RKO (cell line): ENCODE measurements around the gene LMLN.
"Not testable (repeated sequence)": the region's sequence is repeated elsewhere in the genome, so short reads cannot be mapped to it uniquely, and the experiment has no call there.

Source experiments
- DNase-seq: peaks from one replicate; pipeline ENCODE4 v3.0.0-alpha.2; 2016; ENCODE audit warnings: low spot score

The LMLN gene

DNA sequence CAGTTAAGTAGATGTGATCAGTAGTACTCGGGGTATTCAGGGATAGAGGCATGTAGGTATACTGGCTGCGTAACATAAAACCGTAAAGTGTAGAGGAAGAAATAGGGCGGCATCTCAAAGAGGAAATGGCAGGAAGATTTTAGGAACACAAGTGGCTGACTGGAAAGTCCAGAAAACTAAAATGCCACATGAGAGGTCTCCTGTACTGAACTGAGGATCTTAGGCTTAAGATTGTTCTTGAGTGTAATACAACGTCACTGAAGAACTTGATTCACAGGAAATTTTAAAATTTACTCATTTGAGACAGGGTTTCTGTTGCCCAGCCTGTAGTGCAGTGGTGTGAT, 2.3 kb upstream of the LMLN start:
- DNase-seq: no peak

DNA sequence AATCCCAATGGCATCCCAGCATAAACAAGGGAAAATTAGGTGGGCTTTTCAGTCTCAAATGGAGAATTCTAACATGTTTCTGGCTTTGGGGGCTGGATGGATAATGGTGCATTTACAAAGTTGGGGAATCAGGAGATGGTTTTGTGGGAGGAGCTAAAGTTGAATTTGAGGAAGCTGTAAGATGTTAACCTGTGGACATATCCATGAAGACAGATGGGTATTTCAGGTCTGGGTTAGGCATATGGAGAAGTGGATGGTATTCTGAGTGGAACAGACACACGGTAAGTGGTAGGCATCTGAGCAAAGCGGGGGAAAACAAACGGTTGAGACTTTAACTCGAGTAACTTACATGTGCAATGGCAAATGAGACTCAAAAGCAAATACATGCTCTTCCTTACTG, 1.7 kb upstream of the LMLN start:
- no peak for DNase-seq

DNA sequence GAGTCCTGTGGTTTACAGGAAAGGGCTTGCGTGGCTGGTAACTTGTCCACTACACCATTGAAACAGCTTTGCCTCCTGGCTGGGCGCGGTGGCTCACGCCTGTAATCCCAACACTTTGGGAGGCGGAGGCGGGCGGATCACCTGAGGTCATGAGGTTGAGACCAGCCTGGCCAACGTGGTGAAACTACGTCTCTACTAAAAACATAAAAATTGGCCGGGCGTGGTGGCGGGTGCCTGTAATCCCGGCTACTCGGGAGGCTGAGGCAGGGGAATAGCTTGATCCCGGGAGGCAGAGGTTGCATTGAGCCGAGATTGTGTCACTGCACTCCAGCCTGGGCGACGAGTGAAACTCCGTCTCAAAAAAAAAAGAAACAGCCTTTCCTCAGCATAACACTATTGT, 1.2 kb upstream of the LMLN start:
- not testable (repeated sequence) for DNase-seq

DNA sequence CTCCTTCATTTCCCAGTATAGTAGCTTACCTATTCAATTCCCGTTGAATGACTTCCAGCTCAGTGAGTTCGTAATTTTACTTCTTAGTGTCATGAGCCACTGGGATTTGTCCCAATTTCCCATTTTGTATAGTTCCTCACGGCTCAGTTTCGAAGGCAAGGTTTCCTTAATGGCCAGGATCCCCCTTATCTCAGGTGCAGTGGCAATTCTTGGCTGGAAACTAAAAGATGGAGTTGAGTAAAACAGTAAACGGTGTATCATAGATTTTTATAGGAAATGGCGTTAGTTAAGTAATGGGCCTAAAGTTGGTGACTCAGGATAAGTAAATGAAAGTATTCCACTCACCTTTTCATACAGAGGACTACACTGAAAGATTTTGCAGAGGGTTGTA, 522 bp upstream of the LMLN start:
- DNase-seq: no peak

DNA sequence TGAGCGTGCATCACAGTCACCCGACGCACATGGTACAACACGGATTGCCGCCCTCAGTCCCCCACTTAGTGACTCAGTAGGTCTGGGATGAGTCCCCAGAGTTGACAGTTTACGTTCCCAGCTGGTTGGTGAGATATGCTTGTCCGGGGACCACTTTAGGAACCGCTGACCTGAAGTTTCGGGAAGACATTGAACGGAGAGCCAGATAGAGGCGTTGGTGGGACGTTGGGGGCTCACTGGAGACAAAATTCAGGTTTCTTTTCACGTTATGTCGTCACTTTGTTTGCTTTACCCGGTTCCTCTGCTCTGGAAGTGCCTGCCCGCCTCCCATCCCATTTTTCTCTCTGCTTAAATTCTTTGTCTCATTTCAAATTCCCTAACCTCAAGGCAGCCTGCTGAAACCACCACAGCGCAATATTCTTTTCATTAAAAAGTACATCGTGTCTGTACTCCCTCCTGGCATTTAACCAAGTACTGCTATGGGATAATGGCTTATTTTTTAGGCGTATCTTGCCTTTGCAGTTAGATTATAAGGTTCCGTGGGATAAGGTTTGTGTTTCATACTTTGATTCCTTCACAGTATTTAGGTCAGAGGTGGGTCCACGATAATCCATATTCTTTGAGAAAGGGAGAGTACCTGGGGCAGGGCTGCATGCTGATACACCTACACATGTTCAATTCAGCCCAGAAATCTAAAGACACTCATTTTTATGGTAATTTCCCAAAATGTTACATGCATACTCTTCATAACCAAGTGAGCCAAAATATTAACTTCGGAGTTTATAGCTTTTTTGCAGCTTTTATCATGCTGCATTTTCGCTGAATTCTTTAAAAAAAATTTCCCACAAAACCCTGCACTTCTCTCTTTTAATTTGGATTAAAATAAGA, 921 bp downstream of the LMLN start:
- DNase-seq: peak; percentile 90

DNA sequence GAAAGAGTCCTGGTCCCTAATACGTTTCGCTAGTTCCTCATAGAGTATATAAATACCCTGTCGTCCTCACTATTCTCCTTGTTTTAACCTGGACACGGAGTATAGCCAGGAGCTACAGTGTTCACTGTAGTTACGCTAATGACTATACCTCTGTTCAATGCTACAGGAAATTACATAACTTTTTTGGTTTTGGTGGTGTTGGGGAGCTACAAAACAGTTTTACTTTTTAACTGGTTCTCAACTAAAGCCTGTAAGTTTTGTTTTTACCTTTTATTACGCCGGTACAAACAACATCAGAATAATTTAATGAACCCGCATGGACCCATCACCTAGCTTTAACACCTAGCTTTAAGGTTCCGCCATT, 1.5 kb downstream of the LMLN start:
- DNase-seq: no peak

DNA sequence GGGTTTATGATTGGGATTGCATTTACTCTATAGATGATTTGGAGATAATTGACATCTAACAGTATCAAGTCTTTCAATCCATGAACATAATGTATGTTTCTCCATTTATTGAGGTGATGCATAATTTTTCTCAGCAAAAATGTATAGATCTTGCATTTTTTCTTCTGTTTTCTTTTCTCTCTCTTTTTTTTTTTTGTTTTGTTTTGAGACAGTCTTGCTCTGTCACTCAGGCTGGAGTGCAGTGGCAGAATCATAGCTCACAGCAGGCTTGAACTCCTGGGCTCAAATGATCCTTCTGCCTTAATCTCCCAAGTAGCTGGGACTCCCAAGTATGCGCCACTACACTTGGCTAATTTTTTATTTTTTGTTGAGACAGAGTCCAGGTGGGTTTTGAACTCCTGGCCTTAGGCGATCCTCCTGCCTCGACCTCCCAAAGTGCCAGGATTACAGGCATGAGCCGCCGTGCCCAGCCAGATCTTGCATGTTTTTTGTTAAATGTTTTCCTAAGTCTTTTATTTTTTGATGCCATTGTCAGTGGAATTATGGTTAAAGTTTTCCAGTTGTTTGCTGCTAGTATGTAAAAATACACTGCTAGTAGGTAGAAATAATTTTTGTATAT, 3.1 kb downstream of the LMLN start:
- DNase-seq: no peak

DNA sequence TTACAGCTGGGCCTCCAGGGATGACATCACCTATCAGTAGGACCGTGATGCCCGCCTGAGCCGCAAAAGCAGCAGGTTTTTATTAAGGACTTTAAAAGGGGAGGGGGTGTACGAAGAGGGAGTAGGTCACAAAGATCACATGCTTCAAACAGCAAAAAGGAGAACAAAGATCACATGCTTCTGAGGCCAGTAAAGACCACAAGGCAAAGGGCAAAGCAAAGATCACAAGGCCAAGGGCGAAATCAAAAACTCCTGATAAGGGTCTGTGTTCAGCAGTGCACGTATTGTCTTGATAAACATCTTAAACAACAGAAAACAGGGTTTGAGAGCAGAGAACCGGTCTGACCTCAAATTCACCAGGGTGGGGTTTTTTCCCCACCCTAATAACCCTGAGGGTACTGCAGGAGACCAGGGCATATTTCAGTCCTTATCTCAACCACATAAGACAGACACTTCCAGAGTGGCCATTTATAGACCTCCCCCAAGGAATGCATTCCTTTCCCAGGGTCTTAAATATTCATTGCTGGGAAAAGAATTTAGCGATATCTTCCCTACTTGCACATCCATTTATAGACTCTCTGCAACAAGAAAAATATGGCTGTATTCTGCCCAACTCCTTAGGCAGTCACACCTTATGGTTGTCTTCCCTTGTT, 7.4 kb downstream of the LMLN start:
- not testable (repeated sequence) for DNase-seq

DNA sequence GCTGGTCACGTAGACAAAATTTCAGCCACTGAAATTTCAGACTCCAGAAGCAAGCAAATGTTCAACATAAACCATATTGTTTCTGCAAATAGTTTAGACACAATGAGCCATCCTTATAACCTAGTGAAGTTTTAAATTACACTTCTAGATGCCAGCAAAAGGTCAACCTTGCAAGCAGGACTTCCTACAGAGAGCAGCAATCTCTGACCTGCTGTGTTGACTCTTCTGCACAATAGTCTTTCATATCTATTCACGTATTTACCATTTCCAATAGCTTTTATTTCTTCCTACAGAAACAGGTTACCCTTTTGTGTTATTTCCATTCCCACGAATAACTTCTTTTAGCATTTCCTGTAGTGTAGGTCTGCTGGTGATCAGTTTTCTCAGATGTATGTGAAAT, 10.6 kb downstream of the LMLN start:
- no peak for DNase-seq

DNA sequence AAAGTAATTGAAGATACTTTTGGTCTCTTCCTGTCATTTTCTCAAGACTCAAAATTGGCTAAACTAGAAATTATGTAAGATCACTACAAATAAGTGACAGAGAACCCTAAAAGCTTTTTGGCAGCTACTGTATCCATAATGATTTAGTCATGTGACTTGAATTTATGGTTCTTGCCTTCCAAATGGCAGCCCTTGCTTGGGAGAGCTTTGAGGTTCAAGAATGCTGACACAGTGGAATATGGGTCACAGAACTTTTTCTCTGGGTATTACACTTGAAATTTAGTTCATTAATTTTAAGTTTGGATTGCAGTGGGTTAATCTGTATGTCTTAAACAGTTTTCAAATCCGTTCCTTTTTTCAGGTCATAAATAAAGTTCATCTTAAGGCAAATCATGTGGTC, 14.0 kb downstream of the LMLN start:
- DNase-seq: no peak

DNA sequence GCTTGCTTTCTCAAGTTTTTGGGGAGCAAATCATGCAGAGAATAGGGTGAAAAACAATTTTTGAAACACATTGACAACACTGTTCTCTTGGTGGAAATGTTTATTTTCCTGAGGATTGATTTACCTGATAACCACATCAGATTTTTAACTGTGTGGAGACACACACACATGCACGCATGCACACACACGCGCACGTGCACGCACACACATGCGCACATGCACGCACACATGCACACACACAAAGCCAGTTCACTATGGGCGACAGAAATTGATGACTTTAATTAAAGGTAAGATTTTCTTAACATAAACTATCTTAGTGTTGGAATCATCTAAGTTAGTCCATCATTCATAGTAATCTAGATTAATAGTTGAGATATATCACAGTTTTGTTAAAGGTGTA, 15.3 kb downstream of the LMLN start:
- DNase-seq: no peak

DNA sequence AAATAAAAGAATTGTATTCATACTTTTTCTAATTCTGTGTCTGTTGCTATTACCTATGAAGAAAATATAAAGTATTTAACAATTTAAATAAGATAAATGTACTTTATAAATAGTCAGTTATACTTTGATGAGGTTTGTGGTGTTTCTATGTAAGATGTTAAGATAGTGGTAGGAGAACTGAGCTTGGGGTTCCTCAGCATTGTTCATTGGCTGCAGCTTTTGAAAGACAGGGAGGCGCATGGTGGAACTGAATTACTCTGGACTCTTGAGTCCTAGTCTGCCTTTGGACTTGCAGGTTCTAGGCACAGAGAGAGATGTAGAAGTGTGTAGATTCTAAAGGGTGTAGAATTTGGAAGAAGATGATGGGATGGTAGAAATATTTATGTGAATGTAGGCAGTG, 23.1 kb downstream of the LMLN start:
- no peak for DNase-seq

DNA sequence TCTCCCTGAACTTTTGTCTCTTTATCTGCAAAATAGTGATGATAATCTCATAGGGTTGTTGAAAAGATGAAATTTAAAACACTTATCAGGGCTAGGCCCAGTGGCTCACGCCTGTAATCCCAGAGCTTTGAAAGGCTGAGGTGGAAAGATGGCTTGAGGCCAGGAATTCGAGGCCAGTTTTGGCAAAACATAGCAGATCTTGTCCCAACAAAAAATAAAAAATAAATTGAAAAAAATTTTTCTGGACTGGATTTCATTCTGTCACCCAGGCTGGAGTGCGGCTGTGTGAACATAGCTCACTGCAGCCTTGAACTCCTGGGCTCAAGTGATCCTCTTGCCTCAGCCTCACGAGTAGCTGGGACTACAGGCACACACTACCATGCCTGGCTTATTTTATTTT, 29.6 kb downstream of the LMLN start:
- DNase-seq: no peak

DNA sequence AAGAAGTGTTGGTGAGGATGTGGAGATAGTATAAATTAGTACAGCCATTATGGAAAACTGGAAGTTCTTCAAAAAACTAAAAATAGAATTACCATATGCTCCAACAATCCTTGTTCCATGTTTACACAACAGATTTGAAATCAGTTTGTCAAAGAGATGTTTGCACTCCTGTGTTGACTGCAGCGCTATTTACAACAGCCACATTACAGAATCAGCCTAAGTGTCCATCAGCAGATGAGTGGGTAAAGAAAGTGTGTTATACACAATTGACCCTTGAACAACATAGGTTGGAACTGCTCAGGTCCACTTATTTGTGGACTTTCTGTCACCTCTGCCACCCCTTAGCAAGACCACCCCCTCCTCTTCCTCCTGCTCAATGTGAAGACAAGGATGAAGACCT, 34.7 kb downstream of the LMLN start:
- no peak for DNase-seq

DNA sequence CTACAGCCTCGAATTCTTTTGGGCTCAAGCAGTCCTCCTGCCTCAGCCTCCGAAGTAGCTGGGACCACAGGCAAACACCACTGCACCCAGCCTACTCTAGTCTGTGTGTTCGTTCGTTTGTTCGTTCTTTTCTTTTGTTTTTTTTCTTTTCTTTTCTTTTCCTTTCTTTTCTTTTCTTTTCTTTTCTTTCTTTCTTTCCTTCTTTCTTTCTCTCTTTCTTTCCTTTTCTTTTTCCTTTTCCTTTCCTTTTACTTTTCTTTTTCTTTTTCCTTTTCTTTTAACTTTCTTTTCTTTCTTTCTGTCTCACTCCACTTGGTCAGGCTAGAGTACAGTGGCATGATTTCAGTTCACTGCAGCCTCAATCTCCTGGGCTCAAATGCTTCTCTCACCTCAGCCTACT, 36.8 kb downstream of the LMLN start:
- DNase-seq: no peak

DNA sequence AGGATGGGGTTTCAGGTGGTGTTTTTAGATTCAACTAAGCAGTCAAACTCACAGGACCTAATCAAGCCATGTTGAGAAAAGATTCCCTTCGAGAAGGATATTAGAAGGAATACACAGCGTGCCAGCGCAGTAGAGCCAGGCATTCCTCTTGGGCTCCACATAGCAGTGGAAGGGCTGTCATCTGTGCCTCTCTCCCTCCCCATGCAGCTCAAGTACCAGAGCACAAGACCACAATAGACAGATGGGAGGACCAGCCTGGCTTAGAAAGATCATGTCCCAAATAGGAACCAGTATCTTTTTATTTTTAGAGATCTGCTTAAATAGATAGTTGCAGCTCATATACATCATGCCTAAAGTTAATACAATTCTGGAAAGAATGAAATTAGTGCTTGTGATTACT, 37.9 kb downstream of the LMLN start:
- DNase-seq: no peak

DNA sequence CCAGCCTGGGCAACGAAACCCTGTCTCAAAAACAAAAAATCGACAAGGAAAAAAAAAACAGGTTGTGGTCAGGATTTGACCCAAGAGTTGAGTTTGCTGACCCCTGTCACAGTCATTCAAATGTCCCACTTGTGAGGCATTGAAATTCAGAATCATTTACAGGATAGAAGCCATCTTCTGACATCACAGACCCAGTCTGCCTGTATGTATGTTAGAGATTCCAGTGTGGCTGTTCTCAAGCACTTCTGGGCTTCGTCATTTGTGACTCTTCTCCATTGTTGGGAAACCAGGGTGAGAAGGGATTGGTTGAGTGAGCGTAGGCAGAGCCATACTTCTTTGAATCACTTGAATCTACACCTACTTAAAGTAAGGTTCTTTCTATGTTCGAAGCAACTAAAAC, 57.1 kb downstream of the LMLN start:
- no peak for DNase-seq

DNA sequence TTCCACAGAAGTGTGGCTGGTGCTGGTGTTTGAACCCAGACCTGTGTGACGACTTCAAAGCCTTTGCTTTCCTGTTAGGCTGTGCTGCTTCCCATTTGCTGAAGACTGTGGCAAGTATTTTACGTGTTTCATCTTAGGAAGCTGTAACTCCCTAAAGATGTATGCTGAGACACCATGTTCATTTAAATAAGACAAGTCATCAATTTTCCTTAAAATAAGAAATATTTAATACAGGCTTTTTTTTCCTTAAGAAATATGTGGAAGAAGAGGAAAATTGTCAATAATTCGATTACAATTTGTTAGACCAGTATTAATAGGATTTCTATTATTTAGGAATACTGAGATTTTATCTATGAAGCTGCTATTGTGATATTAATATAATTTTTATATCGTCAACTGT, 58.4 kb downstream of the LMLN start:
- no peak for DNase-seq

DNA sequence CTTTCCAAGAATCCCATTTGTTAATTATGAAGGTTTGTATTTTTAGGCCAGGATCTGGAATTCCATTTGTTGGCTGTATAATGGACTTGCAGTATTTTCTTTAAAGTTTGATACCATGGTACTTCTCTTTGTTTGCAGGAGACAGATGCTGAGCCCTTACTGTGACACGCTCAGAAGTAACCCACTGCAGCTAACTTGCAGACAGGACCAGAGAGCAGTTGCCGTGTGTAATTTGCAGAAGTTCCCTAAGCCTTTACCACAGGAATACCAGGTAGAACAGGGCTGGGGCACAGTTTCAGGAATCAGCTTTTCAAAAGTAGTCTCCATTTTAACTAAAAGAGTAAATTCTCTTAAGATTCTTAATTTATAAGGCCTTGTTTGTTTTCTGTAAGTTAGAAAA, 59.1 kb downstream of the LMLN start:
- DNase-seq: no peak

DNA sequence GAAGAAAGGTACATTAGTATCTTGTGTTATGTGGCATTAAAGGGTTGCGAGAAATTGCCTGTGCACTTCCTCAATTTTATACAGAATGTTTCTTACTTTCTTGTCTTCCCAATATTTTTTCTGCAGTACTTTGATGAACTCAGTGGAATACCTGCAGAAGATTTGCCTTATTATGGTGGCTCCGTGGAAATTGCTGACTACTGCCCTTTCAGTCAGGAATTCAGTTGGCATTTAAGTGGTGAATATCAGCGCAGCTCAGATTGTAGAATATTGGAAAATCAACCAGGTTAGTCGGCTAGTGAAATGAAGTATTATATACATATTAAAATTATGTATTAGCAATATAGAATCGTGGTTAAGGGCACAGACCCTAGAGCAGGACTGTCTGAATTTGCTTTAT, 61.3 kb downstream of the LMLN start:
- DNase-seq: no peak

DNA sequence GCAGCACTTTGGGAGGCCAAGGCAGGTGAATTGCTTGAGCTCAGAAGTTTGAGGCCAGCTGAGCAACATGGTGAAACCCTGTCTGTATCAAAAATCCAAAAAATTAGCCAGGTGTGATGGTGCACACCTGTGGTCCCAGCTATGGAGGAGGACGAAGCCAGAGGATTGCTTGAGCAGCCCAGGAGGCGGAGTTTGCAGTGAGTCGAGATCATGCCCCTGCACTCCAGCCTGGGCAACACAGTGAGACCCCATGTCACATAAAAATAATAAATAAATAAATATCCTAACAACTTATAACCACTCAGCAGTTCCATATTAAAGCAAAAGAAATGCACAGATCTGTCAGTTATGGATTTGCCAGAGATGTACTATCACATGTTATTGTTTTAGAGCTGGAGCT, 62.6 kb downstream of the LMLN start:
- no peak for DNase-seq

DNA sequence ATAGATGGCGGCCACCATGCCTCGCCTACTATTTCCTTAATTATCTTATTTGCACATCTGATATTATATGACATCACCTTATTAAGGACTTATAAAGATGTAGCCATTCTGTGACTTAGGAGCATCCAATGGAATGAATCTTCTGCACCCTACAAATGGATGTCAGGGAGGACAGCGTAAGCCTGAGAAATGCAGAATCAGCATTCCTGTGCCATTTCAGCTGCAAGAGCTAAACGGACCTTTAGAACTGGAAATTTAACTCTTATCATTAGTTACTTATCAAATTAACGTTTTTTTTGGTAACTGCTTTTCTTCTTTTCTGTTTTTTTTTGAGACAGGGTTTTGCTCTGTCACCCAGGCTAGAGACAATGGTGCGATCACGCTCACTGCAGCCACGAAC, 65.6 kb downstream of the LMLN start:
- DNase-seq: no peak

DNA sequence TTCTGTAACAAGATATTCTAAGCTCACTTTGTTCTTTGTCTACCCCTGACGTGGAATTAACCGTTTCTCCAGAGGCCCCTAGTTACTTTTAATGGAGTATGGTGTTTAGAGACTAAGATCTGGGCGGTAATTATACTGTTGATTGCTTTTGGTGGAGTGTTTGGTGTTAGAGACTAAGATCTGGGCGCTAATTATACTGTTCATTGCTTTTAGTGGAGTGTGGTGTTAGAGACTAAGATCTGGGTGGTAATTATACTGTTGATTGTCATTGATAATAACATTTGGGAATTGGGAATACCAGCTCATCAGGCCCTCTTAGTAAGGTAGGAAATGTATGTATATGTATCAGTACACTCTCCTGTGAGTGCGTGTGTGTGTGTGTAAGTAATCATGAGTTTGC, 66.6 kb downstream of the LMLN start:
- no peak for DNase-seq
